ENCODE results near the gene DTNBP1. TPM values are rescaled to one million over a fixed set of nuclear protein-coding genes. Genes with fewer than 3 reads are reported as not detected.

DTNBP1 gene
- total RNA-seq, 2 experiments from 2014 or later, result 18.4 to 23.4 TPM

GRCh38 chr6:15496345-15497131, 166.3 kb downstream of the DTNBP1 start:
- peaks cover 66% of the 10 kb centered on the region for H3K36me3 Mint-ChIP-seq (ENCODE audit: low read depth)
- intact Hi-C loops (cut with DNase I, micrococcal nuclease), result no loop called here
- peaks cover 14% of the 10 kb centered on the region for H3K4me1 Mint-ChIP-seq
- ChIA-PET CTCF (no interaction called here), POLR2A (no interaction called here)
- peak; percentile 2 for DNase-seq
- no peaks in the 10 kb centered on the region for H3K9me3 Mint-ChIP-seq (ENCODE audit: low read depth)
- H3K4me3 Mint-ChIP-seq, result no peak overlapping the region
- H3K27ac Mint-ChIP-seq, result no peak overlapping the region
- ATAC-seq, result no peak
- H3K27me3 Mint-ChIP-seq, result no peaks in the 10 kb centered on the region

- intact Hi-C loops (cut with DNase I, micrococcal nuclease), result no loop called here
- no peaks in the 10 kb centered on the region for H3K27me3 Mint-ChIP-seq
- POLR2A ChIA-PET, result no interaction called here
- no peak overlapping the region for H3K4me3 Mint-ChIP-seq
- peaks cover 60% of the 10 kb centered on the region for H3K36me3 Mint-ChIP-seq (ENCODE audit: low read depth)
- no peak overlapping the region for H3K27ac Mint-ChIP-seq
- H3K9me3 Mint-ChIP-seq (ENCODE audit: low read depth), result no peaks in the 10 kb centered on the region
- CTCF ChIA-PET, result no interaction called here
- H3K4me1 Mint-ChIP-seq, result peaks cover 24% of the 10 kb centered on the region
- no peak for ATAC-seq
- no peak for DNase-seq
Observed at GRCh38 chr6:15495375-15495901, 167.4 kb downstream of the DTNBP1 start.

GRCh38 chr6:15493437-15494168, 169.2 kb downstream of the DTNBP1 start:
- Mint-ChIP-seq H3K27ac (no peak overlapping the region), H3K4me1 (peaks cover 38% of the 10 kb centered on the region), H3K36me3 (ENCODE audit: low read depth) (peaks cover 61% of the 10 kb centered on the region), H3K9me3 (ENCODE audit: low read depth) (no peaks in the 10 kb centered on the region), H3K27me3 (no peaks in the 10 kb centered on the region), H3K4me3 (no peak overlapping the region)
- intact Hi-C loops (cut with DNase I, micrococcal nuclease), result loop anchor here (5.0 kb wide), 2 partner anchors 129 to 616 kb away; no protein-coding TSS in a partner anchor
- DNase-seq (no peak), ATAC-seq (no peak)
- ChIA-PET CTCF (interaction anchor here (0.7 to 1.1 kb wide), 2 partner anchors 12 to 88 kb away, joined by 3 read pairs; no protein-coding TSS in a partner anchor), POLR2A (no interaction called here)

GRCh38 chr6:15491986-15492269, 170.9 kb downstream of the DTNBP1 start:
- no peaks in the 10 kb centered on the region for H3K9me3 Mint-ChIP-seq (ENCODE audit: low read depth)

GRCh38 chr6:15491255-15491985, 171.4 kb downstream of the DTNBP1 start:
- Mint-ChIP-seq H3K9me3 (ENCODE audit: low read depth) (no peaks in the 10 kb centered on the region), H3K27me3 (no peaks in the 10 kb centered on the region), H3K27ac (peak overlapping the region; percentile 82), H3K36me3 (ENCODE audit: low read depth) (peaks cover 58% of the 10 kb centered on the region), H3K4me3 (no peak overlapping the region), H3K4me1 (peaks cover 42% of the 10 kb centered on the region)
- POLR2A ChIA-PET, result no interaction called here
- peak; percentile 82 for ATAC-seq
- CTCF ChIA-PET, result interaction anchor here (0.9 to 1.2 kb wide), 5 partner anchors 9 to 1445 kb away, joined by 3 to 6 read pairs (median 3); no protein-coding TSS in a partner anchor
- DNase-seq, result peak; percentile 86
- intact Hi-C loops (cut with DNase I, micrococcal nuclease), result loop anchor here (1.0 to 5.0 kb wide), 5 partner anchors 131 to 1280 kb away; no protein-coding TSS in a partner anchor

More at GRCh38 chr6:15491986-15492269, 170.9 kb downstream of the DTNBP1 start:
- Mint-ChIP-seq H3K27me3 (no peaks in the 10 kb centered on the region), H3K4me1 (peaks cover 42% of the 10 kb centered on the region), H3K27ac (peak overlapping the region; percentile 82), H3K4me3 (no peak overlapping the region), H3K36me3 (ENCODE audit: low read depth) (peaks cover 59% of the 10 kb centered on the region)
- no peak for ATAC-seq
- ChIA-PET CTCF (no interaction called here), POLR2A (no interaction called here)
- DNase-seq, result no peak
- intact Hi-C loops (cut with DNase I, micrococcal nuclease), result loop anchor here (1.0 to 5.0 kb wide), 5 partner anchors 130 to 1281 kb away; no protein-coding TSS in a partner anchor

GRCh38 chr6:15490242-15491100, 172.4 kb downstream of the DTNBP1 start:
- intact Hi-C loops (cut with DNase I, micrococcal nuclease), result loop anchor here (1.0 to 5.0 kb wide), 5 partner anchors 132 to 1279 kb away; no protein-coding TSS in a partner anchor
- no peak overlapping the region for H3K4me3 Mint-ChIP-seq
- peaks cover 42% of the 10 kb centered on the region for H3K4me1 Mint-ChIP-seq
- peaks cover 49% of the 10 kb centered on the region for H3K36me3 Mint-ChIP-seq (ENCODE audit: low read depth)
- ChIA-PET CTCF (interaction anchor here (0.6 to 1.4 kb wide), 10 partner anchors 8 to 1444 kb away, joined by 3 to 6 read pairs (median 3); no protein-coding TSS in a partner anchor), POLR2A (no interaction called here)
- ATAC-seq (no peak), DNase-seq (no peak)
- H3K27ac Mint-ChIP-seq, result peak overlapping the region; percentile 67
- no peaks in the 10 kb centered on the region for H3K27me3 Mint-ChIP-seq
- no peaks in the 10 kb centered on the region for H3K9me3 Mint-ChIP-seq (ENCODE audit: low read depth)

- Mint-ChIP-seq H3K27ac (peak overlapping the region; percentile 71), H3K9me3 (ENCODE audit: low read depth) (no peaks in the 10 kb centered on the region), H3K4me3 (no peak overlapping the region), H3K4me1 (peaks cover 50% of the 10 kb centered on the region), H3K27me3 (no peaks in the 10 kb centered on the region), H3K36me3 (ENCODE audit: low read depth) (peaks cover 44% of the 10 kb centered on the region)
- no peak for ATAC-seq
- intact Hi-C loops (cut with DNase I, micrococcal nuclease), result no loop called here
- ChIA-PET CTCF (interaction anchor here (1.4 kb wide), 2 partner anchors 31 to 137 kb away, joined by 3 read pairs; no protein-coding TSS in a partner anchor), POLR2A (interaction anchor here (0.7 kb wide), 1 partner anchor 20 kb away, joined by 3 read pairs; no protein-coding TSS in a partner anchor)
- no peak for DNase-seq
Observed at GRCh38 chr6:15489261-15489962, 173.4 kb downstream of the DTNBP1 start.

- Mint-ChIP-seq H3K27ac (no peak overlapping the region), H3K4me1 (peaks cover 58% of the 10 kb centered on the region), H3K36me3 (ENCODE audit: low read depth) (peaks cover 45% of the 10 kb centered on the region), H3K4me3 (no peak overlapping the region), H3K27me3 (no peaks in the 10 kb centered on the region), H3K9me3 (ENCODE audit: low read depth) (no peaks in the 10 kb centered on the region)
- intact Hi-C loops (cut with DNase I, micrococcal nuclease), result no loop called here
- DNase-seq (no peak), ATAC-seq (no peak)
- POLR2A ChIA-PET, result no interaction called here
- CTCF ChIA-PET, result no interaction called here
Observed at GRCh38 chr6:15487262-15487661, 175.6 kb downstream of the DTNBP1 start.

GRCh38 chr6:15485936-15486335, 176.9 kb downstream of the DTNBP1 start:
- CTCF ChIA-PET, result interaction anchor here (0.6 kb wide), 1 partner anchor 164 kb away, joined by 3 read pairs; no protein-coding TSS in a partner anchor
- intact Hi-C loops (cut with DNase I, micrococcal nuclease), result no loop called here
- H3K9me3 Mint-ChIP-seq (ENCODE audit: low read depth), result no peaks in the 10 kb centered on the region
- H3K27me3 Mint-ChIP-seq, result no peaks in the 10 kb centered on the region
- peaks cover 56% of the 10 kb centered on the region for H3K4me1 Mint-ChIP-seq
- DNase-seq, result no peak
- ATAC-seq, result no peak
- no peak overlapping the region for H3K27ac Mint-ChIP-seq
- POLR2A ChIA-PET, result interaction anchor here (0.5 kb wide), 1 partner anchor 1691 kb away, joined by 5 read pairs; no protein-coding TSS in a partner anchor
- H3K36me3 Mint-ChIP-seq (ENCODE audit: low read depth), result peaks cover 35% of the 10 kb centered on the region
- H3K4me3 Mint-ChIP-seq, result no peak overlapping the region

GRCh38 chr6:15484821-15485220, 178.0 kb downstream of the DTNBP1 start:
- Mint-ChIP-seq H3K36me3 (ENCODE audit: low read depth) (peaks cover 36% of the 10 kb centered on the region), H3K27me3 (no peaks in the 10 kb centered on the region), H3K9me3 (ENCODE audit: low read depth) (no peaks in the 10 kb centered on the region), H3K4me1 (peaks cover 56% of the 10 kb centered on the region), H3K27ac (no peak overlapping the region), H3K4me3 (no peak overlapping the region)
- ChIA-PET POLR2A (no interaction called here), CTCF (interaction anchor here (2.2 kb wide), 1 partner anchor 10 kb away, joined by 8 read pairs; no protein-coding TSS in a partner anchor)
- ATAC-seq (no peak), DNase-seq (no peak)
- intact Hi-C loops (cut with DNase I, micrococcal nuclease), result no loop called here
